Measurements from ENCODE around the gene BBS12. TPM values are rescaled to one million over a fixed set of nuclear protein-coding genes. Genes with fewer than 3 reads are reported as not detected.

Gene BBS12
- total and polyA plus RNA-seq, 4 donors = 0.53 to 2.1 (median 0.80) TPM

DNA sequence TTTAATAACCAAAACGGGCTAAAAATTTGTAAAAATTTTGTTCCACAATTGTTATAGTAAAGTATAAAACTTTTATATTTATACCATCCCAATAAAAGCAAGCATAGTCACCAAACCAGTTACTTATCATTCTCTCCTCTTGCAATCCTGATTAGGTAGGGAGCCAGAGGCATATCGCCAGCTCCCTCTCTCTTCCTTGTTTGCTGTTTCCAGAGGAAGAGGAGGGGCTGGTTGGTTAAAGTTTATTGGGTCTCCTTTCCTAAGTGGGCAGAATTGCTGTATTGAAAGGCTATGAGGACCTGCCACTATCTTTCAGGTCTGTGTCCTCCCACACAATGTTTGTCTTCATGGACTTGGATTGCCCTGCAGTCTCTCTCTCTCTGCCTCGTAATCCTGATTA, 29.6 kb upstream of the BBS12 start:
- H3K4me1 ChIP-seq (ENCODE audit: control insufficient read depth in 4 of 4, insufficient read depth in 4 of 4, low read length in 3 of 4) = no peaks in the 10 kb centered on the region
- no peaks in the 10 kb centered on the region for H3K36me3 ChIP-seq (ENCODE audit: control insufficient read depth in 4 of 4, insufficient read depth in 3 of 4, low read depth in 1 of 4, low read length in 3 of 4)
- no peak overlapping the region for H3K9ac ChIP-seq (ENCODE audit: low read depth in 1 of 2, low read length in 2 of 2)
- WGBS = 41% methylated on average over 3 of the region's 3 CpGs
- no peak for DNase-seq (ENCODE audit: low spot score)
- H3K27me3 ChIP-seq (ENCODE audit: control insufficient read depth in 4 of 4, insufficient read depth in 4 of 4, low read length in 3 of 4) = no peaks in the 10 kb centered on the region
- no peak overlapping the region for H3K27ac ChIP-seq (ENCODE audit: low read depth in 1 of 2, low read length in 2 of 2)
- TF ChIP-seq SP1 (IDR thresholded peaks at IDR 0.05) = no peak
- no peak for TF ChIP-seq FOXA1 (IDR thresholded peaks at IDR 0.05)
- TF ChIP-seq HNF4G (IDR thresholded peaks at IDR 0.05) = no peak
- TF ChIP-seq GABPA (IDR thresholded peaks at IDR 0.05 in 1 of 2, conservative IDR thresholded peaks at IDR 0.05 in 1 of 2) = no peak
- no peak for TF ChIP-seq FOXA2 (IDR thresholded peaks at IDR 0.05)
- TF ChIP-seq CTCF (IDR thresholded peaks at IDR 0.05; ENCODE audit: low read depth, low read length, missing input control) = no peak
- no peak for TF ChIP-seq YY1 (IDR thresholded peaks at IDR 0.05)
- TF ChIP-seq NR2F2 (IDR thresholded peaks at IDR 0.05) = no peak
- TF ChIP-seq, protein P1, sequence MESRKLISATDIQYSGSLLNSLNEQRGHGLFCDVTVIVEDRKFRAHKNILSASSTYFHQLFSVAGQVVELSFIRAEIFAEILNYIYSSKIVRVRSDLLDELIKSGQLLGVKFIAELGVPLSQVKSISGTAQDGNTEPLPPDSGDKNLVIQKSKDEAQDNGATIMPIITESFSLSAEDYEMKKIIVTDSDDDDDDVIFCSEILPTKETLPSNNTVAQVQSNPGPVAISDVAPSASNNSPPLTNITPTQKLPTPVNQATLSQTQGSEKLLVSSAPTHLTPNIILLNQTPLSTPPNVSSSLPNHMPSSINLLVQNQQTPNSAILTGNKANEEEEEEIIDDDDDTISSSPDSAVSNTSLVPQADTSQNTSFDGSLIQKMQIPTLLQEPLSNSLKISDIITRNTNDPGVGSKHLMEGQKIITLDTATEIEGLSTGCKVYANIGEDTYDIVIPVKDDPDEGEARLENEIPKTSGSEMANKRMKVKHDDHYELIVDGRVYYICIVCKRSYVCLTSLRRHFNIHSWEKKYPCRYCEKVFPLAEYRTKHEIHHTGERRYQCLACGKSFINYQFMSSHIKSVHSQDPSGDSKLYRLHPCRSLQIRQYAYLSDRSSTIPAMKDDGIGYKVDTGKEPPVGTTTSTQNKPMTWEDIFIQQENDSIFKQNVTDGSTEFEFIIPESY (IDR thresholded peaks at IDR 0.05) = no peak
- TF ChIP-seq, protein P2, sequence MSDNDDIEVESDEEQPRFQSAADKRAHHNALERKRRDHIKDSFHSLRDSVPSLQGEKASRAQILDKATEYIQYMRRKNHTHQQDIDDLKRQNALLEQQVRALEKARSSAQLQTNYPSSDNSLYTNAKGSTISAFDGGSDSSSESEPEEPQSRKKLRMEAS (IDR thresholded peaks at IDR 0.05) = no peak
- TF ChIP-seq EGR1 (IDR thresholded peaks at IDR 0.05; ENCODE audit: low read depth in 2 of 2) = no peak
- no peak for TF ChIP-seq HNF4A (conservative IDR thresholded peaks at IDR 0.05)
- TF ChIP-seq JUND (IDR thresholded peaks at IDR 0.05) = no peak
- TF ChIP-seq RAD21 (IDR thresholded peaks at IDR 0.05) = no peak
- no peak for TF ChIP-seq REST (IDR thresholded peaks at IDR 0.05)
- no peaks in the 10 kb centered on the region for H3K9me3 ChIP-seq (ENCODE audit: control insufficient read depth in 4 of 4, low read length in 3 of 4)
- no peak overlapping the region for H3K4me3 ChIP-seq (ENCODE audit: low read depth in 1 of 3, low read length in 3 of 3)

DNA sequence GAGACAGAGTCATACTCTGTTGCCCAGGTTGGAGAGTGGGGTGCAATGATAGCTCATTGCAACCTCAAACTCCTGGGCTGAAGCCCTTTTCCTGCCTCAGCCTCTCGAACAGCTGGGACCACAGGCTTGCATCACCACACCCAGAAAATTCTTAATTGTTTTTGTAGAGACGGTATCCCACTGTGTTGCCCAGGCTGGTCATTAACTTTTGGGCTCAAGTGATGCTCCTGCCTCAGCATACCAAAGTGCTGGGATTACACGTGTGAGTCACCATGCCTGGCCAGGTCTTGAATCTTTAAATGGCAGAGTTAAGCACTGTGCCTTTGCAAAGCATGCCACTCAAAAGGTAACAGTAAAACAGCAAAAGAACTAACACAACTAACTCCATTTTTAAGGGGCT, 28.6 kb upstream of the BBS12 start:
- no peaks in the 10 kb centered on the region for H3K9me3 ChIP-seq (ENCODE audit: control insufficient read depth in 4 of 4, low read length in 3 of 4)
- no peak overlapping the region for H3K9ac ChIP-seq (ENCODE audit: low read depth in 1 of 2, low read length in 2 of 2)
- H3K4me1 ChIP-seq (ENCODE audit: control insufficient read depth in 4 of 4, insufficient read depth in 4 of 4, low read length in 3 of 4) = no peaks in the 10 kb centered on the region
- no peak for DNase-seq (ENCODE audit: low spot score)
- no peaks in the 10 kb centered on the region for H3K36me3 ChIP-seq (ENCODE audit: control insufficient read depth in 4 of 4, insufficient read depth in 3 of 4, low read depth in 1 of 4, low read length in 3 of 4)
- no peak overlapping the region for H3K4me3 ChIP-seq (ENCODE audit: low read depth in 1 of 3, low read length in 3 of 3)
- WGBS = 72% methylated on average over 3 of the region's 3 CpGs
- no peaks in the 10 kb centered on the region for H3K27me3 ChIP-seq (ENCODE audit: control insufficient read depth in 4 of 4, insufficient read depth in 4 of 4, low read length in 3 of 4)
- H3K27ac ChIP-seq (ENCODE audit: low read depth in 1 of 2, low read length in 2 of 2) = no peak overlapping the region
- TF ChIP-seq SP1 (IDR thresholded peaks at IDR 0.05) = no peak
- no peak for TF ChIP-seq YY1 (IDR thresholded peaks at IDR 0.05)
- no peak for TF ChIP-seq GABPA (IDR thresholded peaks at IDR 0.05 in 1 of 2, conservative IDR thresholded peaks at IDR 0.05 in 1 of 2)
- no peak for TF ChIP-seq FOXA2 (IDR thresholded peaks at IDR 0.05)
- no peak for TF ChIP-seq EGR1 (IDR thresholded peaks at IDR 0.05; ENCODE audit: low read depth in 2 of 2)
- TF ChIP-seq REST (IDR thresholded peaks at IDR 0.05) = no peak
- TF ChIP-seq JUND (IDR thresholded peaks at IDR 0.05) = no peak
- TF ChIP-seq HNF4A (conservative IDR thresholded peaks at IDR 0.05) = no peak
- no peak for TF ChIP-seq RXRA (IDR thresholded peaks at IDR 0.05)
- TF ChIP-seq, protein P2 (IDR thresholded peaks at IDR 0.05) = no peak
- TF ChIP-seq TAF1 (conservative IDR thresholded peaks at IDR 0.05) = no peak
- no peak for TF ChIP-seq RAD21 (IDR thresholded peaks at IDR 0.05)
- TF ChIP-seq FOXA1 (IDR thresholded peaks at IDR 0.05) = no peak
- TF ChIP-seq CTCF (IDR thresholded peaks at IDR 0.05; ENCODE audit: low read depth, low read length, missing input control) = no peak
- no peak for TF ChIP-seq NR2F2 (IDR thresholded peaks at IDR 0.05)
